Activated T-cell treated with anti-CD3 and anti-CD28 coated beads, Interleukin-2, amount 50 U/mL, for 1 hour (primary cell): ENCODE data around the gene CCDC192.

Experiments
- DNase-seq: peaks from one replicate; pipeline ENCODE4 v3.0.0-alpha.2; 2020

CCDC192 gene

DNA sequence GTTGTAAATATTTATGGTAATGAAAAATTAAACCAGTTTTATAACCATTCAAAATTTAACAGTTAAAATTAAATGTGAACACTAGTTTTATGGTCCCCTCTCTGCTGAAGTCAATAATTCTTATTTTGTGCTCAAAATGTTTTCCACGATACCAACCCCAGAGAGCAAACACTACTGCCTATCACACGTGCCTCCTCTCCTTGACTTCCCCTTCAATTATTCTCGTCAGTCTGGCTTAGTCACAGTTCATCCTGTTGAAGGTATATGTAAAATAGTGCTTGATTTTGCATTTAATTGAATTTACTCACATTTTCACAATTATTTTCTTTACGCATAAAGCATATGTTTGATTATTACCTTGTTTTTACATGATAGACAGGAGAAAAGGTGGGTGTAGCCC lies 148.8 kb downstream of the CCDC192 start:
- no peak for DNase-seq

GRCh38 chr5:127854520-127854919 lies 151.3 kb downstream of the CCDC192 start:
- DNase-seq: no peak

GRCh38 chr5:127856292-127856691 lies 153.1 kb downstream of the CCDC192 start:
- DNase-seq: no peak

- no peak for DNase-seq
Measured at GRCh38 chr5:127858116-127858784, 155.1 kb downstream of the CCDC192 start.

DNA sequence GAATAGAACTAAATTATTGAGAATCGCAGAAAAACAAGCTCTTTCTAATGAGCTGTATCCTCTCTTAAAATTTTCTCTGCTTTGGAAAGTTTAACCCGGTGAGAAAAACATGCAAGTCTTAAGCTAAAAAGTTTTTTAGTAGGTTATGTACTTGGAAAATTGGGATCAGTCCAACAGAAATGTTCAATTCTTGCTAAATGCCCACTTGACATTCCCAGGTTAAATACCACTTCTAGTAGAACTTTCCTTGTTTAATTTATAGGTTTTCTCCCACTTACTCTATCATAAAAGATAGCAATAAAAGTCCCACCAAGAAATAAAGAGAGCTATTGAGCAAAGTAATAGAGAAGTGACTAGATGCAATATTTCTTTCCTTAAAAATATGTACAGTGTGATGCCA lies 157.1 kb downstream of the CCDC192 start:
- DNase-seq: no peak

GRCh38 chr5:127863161-127863560 lies 160.0 kb downstream of the CCDC192 start:
- DNase-seq: no peak

- DNase-seq: no peak
Measured at GRCh38 chr5:127863610-127864395, 160.6 kb downstream of the CCDC192 start.

DNA sequence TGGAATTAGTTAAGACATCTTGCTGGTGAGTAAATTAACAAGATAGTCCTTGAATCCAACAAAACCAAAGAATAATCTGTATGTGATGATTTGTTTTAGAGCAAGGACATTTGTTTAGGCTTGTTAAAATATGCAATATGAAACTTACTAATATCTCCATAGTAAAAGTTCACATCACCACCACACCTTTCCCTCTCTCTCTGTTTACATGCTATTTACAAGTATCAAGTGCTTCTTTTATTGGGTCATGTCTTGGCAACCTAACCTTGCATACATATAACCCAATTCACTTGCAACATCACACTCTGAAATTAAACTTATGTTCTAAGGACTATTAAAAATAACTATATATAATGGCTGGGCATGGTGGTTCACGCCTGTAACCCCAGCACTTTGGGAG lies 161.3 kb downstream of the CCDC192 start:
- no peak for DNase-seq

DNA sequence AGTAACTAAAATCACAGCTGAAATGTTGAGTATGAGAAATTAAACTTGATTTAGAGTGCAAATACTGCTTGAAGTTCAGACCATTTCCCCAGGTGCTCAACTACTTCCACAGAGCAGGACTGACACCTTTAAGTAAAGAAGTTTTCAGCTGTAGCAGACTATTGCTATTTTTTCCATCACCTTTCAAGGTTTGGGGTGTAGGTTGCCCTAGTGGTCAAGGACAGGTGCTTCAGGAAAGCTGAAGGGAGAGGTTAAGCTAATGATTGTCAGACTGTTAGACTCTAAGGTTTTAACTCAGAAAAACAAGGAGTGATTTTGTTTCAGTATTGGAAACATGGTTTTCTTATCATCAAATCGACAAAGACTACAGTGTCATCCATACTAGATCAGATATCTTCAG lies 162.1 kb downstream of the CCDC192 start:
- DNase-seq: no peak

- DNase-seq: no peak
Measured at GRCh38 chr5:127867022-127867783, 164.0 kb downstream of the CCDC192 start.

DNA sequence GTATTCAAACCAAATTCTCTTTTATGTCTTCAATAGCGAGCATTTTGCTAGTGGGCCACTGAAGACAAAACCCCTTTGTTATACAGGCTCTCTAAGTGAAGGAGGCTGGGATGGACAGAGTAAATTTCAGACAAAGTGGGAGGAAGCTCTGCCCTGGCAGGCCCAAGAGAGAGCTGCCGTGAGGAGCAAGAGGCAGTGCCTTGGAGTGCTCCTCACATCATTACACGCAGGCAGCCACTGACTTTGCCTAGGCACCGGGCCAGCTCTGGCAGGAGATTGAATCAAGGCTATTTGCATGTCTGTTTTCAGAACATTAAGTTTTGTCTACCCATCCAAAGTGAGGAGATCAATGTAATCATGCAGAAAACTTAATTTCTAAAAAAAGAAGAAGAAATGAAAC lies 167.7 kb downstream of the CCDC192 start:
- DNase-seq: no peak

GRCh38 chr5:127871503-127872153 lies 168.4 kb downstream of the CCDC192 start:
- DNase-seq: no peak

DNA sequence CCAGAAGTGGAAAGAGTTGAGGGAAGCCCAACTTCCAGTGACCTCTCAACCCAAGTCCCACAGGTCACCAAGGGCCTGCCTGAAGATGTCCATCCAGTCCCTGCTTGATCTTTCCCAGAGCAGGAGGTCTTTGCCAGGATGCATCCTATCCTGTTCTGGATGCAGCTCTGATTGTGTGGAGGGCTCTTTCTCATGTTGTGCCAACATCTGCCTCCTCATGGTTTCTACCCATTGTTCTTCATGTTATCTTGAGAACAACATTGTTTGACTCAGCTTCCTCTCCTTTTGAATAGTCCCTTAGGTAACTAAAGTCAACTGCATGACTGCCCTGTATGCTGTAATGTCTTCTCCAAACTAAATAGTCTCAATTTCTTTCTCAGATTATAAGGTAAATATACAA lies 169.3 kb downstream of the CCDC192 start:
- no peak for DNase-seq

DNA sequence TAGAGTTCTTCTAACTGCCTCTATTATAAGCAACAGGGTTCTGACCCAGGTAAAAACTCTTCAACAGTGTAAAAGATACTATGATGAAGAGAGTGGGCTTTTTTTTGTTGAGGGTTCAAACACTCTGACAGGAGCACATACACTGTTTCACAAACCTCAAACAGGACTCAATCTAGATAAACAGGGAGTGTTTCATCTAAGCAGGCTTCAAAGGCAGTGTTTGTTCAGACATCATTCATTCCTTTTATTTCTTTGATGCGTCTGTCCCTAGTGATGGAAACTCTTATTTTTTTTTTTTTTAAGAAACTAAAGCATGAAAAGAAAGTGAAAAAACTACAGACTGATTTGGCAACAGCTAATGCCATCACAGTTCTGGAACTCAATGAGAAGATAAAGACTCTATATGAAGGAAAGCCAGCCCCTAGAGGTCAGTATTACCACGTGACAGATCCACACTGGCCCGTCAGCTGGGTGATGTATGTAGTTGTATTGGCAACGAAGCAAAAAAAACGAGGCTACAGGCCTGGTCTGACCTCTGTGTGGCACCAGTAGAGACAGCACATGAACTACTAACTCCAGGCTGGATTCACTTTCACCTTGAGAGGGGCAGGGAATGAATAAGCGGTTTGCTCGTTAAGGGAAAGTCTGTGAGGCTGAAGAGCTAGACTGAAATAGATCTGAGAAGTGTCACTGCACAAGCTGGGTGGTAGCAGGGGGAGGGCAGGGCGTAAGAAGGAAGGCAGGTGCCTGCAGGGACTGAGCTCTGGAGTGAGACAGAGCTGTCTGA lies 172.2 kb downstream of the CCDC192 start:
- no peak for DNase-seq

GRCh38 chr5:127876384-127876783 lies 173.2 kb downstream of the CCDC192 start:
- no peak for DNase-seq

GRCh38 chr5:127878174-127878750 lies 175.1 kb downstream of the CCDC192 start:
- no peak for DNase-seq

DNA sequence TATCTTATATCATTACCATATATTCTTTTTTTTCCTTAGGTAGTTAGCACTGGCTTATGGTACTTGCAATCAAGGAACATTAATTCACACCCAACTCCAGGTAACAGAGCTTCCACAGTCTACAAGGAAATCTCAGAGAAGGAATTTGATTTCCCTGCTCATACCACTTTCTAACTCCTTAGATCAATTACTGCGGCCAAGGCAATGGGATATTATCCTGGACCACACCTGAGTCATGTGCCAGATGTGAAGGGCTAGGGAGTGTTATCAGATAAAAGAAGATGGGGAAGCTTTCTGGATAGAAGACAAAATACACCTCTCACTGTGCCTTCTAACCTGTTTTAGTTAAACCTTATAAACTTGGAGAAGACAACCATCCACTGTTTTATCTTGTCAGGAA lies 181.2 kb downstream of the CCDC192 start:
- no peak for DNase-seq

GRCh38 chr5:127885176-127885575 lies 182.0 kb downstream of the CCDC192 start:
- no peak for DNase-seq

- no peak for DNase-seq
Measured at GRCh38 chr5:127886081-127886480, 182.9 kb downstream of the CCDC192 start.

DNA sequence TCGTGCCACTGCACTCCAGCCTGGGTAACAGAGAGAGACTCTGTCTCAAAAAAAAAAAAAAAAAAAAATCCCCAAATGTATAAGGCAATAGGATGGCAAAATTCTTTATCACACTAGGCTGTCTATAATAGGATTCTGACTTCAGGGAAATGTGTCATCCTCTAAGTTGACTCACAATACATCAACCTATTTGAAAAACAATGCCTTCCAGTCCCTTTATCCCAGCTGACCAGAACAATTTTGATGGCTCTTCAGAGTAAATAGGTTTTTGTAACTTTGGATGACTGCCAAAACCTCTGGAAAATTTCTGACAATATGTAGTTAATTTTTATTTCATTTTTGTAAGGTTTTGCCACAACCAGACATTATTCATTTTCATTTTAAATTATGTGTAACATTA lies 184.1 kb downstream of the CCDC192 start:
- no peak for DNase-seq

DNA sequence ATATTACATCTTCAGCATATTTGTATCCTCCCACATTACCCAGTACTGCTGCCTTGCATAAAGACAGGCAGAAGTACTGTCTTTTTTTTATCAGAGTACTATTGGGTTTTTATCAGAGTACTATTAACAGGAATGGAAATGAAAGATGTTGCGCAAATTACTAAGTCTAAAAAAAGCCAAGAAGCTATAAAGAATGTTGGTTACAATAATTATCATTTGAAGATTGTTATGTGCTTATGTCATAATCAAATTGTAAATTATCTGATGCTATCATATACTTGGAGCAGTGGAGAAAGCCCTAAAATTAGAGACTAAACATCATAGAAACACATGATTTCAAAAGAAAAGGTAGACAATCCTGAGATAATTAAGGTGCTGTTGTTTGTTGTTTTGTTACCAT lies 188.8 kb downstream of the CCDC192 start:
- DNase-seq: no peak
